ENCODE results near the gene DLD.

DNA sequence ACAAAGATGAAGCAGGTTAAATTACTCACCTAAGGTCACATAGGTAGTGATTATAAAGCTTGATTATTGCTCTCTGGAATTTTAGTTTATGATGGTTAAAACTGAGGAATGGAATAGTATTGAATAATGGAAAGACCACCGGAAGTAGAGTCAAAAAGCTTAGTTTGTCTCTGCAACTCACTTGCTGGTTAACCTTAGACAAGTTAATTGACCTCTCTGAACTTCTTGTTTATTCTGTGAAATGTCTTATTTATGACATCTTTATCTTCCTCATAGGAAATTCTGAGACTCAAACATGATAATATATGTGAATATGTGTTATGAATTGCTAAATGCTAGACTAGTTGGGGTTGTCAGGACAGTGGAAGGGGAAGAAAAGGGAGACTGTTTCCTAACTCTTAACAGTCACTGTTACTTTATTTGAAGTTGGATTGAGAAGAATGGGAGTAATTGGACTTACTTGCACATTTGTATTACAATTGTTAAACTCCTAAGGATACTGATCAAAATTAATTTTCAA lies 9.6 kb downstream of the DLD start:
- TF ChIP-seq POLR2AphosphoS5 (IDR thresholded peaks at IDR 0.05) (no peak), POLR2A (IDR thresholded peaks at IDR 0.05) (no peak), EP300 (IDR thresholded peaks at IDR 0.05) (no peak)
- TF ChIP-seq, protein P1, sequence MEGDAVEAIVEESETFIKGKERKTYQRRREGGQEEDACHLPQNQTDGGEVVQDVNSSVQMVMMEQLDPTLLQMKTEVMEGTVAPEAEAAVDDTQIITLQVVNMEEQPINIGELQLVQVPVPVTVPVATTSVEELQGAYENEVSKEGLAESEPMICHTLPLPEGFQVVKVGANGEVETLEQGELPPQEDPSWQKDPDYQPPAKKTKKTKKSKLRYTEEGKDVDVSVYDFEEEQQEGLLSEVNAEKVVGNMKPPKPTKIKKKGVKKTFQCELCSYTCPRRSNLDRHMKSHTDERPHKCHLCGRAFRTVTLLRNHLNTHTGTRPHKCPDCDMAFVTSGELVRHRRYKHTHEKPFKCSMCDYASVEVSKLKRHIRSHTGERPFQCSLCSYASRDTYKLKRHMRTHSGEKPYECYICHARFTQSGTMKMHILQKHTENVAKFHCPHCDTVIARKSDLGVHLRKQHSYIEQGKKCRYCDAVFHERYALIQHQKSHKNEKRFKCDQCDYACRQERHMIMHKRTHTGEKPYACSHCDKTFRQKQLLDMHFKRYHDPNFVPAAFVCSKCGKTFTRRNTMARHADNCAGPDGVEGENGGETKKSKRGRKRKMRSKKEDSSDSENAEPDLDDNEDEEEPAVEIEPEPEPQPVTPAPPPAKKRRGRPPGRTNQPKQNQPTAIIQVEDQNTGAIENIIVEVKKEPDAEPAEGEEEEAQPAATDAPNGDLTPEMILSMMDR (IDR thresholded peaks at IDR 0.05): no peak
